Mucosa of gallbladder (tissue), 1 donor: ENCODE measurements around the gene THAP3. TPM values are rescaled to one million over a fixed set of nuclear protein-coding genes. Genes with fewer than 3 reads are reported as not detected.
"Not testable (repeated sequence)": the region's sequence is repeated elsewhere in the genome, so short reads cannot be mapped to it uniquely, and the experiment has no call there.

ENCODE experiments used
- DNase-seq: peaks from one replicate; pipeline ENCODE4 v3.0.0-alpha.2; 2020; ENCODE audit warnings: low spot score
- total RNA-seq: library from RNA; stranded (reverse); gene quantifications from one replicate; pipeline ENCODE4 v1.2.1, GENCODE V29; 2021
- donor health status: DM: no; HTN: no; CAD: no.

Gene THAP3
- total RNA-seq, 1 donor from 2014 or later, result 25.2 TPM

DNA sequence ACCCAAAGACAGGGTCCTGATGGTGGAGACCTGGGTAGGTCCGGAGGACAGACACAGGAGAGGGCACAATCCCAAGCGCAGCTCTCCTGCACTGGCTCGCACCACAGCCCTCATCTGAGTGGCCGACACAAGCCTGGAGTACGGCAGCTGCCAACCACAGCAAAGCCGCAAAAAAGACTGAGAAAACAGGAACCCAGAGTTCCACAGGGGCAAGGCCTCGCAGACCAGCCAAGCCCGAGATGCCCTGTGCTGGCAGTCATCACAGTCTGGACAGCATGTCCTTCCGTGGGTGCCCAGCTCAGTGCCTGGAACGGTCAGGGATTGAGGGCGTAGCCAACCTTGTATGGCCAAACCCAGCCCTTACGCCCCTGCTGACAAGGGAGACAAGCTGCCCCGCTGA is 33.4 kb upstream of the THAP3 start:
- DNase-seq, result no peak

DNA sequence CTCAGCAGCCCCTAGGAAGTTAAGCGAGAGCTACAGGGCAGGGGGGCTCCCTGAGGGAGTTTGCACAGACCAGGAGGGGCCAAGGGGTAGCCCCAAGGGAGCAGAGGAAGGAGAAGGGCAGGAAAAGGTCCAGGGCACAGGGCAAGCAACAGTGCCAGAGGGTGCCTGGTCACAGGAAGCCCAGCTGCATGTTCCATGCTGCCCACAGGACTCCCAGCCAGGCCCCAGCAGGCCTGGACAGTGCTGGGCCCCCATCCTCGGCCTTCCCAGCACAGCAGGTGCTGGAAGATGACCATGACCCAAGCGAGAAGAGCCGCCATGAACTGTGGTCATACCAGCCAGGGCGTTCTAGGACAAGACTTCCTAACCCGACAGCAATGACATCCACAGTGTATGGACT is 33.0 kb upstream of the THAP3 start:
- DNase-seq, result no peak

DNA sequence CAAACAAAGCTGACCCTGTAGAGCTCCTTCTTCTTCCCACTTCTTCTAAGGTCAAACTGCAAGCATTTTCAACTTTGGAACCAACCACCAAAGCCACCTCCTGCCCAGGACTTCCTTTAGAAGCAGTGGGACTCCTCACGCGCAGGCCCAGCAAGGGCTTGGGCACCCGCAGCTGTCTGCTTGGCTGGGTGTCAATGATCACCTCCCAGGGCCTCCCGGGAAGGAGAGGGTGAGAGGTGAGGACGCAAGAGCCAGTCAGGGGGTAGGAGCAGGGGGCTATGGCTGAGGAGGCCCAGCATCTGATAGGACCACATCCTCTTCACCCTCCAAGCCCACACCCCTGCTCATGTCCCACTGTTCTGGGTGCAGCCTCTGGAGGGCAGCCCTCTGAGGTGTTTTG is 32.2 kb upstream of the THAP3 start:
- no peak for DNase-seq

DNA sequence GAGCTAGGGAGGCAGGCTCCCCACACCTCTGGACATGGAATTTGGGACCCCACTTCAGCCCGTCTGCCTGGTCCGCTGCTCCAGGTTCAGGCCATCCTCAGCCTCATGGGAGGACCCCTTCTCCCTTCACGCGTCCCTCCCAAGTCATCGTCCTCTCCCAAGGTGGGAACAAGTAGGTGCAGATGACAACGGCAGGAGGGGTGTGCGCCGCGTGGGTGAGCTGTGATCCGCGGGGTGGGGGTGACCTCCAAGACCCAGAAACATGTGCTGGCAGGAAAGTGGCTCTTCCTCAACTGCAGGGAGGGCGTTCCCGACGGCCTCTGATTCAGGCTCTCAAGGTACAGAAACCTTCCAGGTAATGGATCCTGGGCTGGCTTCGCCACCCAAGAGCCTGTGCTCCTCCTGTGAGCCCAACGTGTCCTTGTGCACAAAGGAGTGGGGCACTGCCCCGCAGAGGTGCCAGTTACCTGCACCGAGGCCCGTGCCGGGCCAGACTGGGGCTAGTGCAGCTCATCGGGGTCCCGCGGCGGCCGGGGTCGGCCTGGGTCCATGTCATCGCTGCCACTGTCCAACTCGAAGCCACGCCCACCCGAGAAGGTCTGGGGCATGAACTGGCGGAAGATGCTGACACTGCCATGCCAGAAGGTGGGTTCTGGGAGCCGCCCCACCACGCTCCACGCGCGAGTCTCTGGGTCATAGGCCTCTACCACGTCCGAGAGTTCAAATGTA is 31.6 kb upstream of the THAP3 start:
- no peak for DNase-seq

DNA sequence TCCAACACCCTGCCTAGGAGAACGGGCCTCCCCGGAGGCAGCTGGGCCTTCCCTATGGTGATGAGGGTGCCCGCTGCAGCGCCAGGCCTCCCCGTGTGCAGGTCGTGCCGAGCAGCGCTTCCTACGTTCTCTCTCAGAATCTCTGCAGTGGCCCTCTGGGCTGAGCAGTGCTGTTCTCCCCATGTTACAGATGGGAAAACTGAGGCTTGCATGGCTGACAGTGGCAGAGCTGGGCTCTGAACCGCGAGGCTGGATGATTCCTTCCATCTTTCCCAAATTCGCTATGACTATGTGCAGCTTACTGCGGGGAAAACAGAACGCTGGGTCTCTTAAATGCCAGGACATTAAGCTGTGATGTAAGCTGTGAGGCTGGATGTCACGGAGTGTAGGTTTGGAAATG is 30.9 kb upstream of the THAP3 start:
- no peak for DNase-seq

DNA sequence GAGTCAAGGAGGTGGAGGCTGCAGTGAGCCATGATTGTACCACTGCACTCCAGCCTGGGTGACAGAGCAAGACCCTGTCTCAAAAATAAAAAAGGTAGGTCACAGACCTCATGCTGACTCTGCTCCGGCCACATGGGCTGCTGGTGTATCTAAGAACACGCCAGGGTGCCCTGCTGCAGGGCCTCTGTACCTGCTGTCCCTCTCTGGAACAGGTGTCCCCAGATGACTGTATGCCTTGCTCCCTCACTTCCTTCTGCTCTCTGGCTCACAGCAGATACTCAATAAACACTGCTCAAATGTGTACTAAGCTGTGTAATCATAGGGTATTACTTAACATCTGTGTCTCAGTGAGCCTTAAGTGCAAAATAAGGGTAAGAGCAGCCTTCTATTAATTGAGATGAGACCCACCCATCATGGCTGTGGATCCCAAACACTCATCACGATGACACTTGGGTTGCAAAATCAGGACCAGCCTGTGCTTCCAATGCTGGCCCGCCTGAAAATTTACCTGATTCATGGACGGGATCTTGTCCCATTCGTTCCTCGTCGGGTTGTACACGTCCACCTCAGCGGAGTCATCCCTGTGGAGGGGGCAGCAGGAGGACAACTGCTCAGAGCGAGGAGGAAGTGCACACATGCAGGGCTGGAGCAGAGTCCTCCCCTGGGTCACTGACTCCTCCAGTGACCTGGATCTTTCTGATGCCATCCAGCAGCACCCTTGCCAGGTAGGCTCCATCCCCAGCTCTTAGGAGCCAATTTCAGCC is 29.5 kb upstream of the THAP3 start:
- DNase-seq, result no peak

DNA sequence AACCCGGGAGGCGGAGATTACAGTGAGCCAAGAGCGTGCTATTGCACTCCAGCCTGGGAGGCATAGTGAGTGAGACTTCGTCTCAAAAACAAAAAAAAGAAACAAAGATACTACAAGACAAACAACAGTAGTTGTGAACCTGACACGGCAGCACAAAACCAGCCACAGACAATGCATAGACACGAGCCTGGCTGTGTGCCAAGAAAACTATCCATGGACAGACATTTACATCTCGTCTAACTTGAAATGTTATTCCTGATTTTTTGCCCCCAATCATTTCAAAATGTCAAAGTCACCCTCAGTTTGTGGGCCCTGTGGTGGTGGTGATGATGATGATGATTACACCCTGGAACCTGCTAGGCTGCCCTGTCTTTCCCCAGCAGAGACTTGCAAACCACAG is 28.3 kb upstream of the THAP3 start:
- DNase-seq, result no peak

DNA sequence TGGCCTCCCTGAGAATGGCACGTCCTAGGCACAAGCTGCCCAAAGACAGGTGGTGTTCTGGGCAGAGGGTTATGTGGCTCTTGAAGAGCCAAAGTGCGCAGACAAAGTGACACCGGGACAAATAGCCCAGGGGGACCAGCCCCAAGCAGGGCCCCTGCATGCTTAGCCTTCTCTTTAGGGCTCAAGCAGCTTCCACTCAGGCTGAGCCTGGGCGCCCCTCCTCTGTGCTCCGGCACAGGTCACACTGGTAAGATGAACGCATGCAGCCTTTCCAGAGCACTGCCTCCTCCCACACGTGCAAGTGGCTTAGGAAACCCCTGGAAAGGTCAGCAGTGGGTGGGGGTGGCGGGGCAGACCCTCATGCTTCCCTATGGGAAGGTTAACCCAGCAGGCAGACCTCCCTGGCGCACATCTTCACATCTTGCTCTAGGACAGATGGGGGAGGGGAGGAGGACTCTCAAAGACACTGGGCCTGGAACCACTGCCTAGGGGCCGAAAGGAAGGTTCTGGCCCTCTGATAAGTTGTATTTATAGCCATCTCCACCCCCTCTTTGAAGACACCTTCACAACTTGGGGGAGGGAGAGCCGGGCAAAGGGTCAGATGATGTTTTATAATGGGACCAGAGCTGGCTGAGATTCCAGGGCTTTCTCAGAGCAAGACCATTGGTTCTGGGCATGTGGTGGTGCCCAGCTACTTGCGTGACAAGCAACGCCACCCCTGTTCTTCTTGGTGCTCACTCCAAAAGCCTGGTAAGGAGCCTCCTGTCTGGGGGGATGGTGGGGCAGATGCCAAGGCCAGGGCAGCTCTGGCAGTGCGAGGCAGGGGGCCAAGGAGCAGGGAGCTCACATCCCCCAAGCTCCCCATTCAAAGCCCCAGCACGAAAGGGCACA is 27.5 kb upstream of the THAP3 start:
- no peak for DNase-seq

DNA sequence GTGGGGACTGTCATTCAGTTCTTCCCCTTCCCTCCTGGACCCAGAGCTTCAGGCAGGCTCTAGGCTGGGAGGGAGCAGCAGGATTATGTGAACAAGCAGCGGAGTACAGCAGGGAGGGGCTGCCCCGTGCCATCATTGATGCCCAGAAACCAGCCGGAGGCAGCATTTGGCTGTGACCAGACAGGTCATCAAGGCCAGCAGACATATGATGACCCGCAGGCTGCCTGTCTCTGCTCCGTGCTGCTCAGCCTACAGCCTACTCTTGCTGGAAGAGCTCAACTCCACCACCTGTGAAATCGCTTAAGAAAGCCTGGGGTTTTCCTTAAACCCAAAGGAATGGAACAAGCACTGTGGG is 26.9 kb upstream of the THAP3 start:
- DNase-seq, result no peak

DNA sequence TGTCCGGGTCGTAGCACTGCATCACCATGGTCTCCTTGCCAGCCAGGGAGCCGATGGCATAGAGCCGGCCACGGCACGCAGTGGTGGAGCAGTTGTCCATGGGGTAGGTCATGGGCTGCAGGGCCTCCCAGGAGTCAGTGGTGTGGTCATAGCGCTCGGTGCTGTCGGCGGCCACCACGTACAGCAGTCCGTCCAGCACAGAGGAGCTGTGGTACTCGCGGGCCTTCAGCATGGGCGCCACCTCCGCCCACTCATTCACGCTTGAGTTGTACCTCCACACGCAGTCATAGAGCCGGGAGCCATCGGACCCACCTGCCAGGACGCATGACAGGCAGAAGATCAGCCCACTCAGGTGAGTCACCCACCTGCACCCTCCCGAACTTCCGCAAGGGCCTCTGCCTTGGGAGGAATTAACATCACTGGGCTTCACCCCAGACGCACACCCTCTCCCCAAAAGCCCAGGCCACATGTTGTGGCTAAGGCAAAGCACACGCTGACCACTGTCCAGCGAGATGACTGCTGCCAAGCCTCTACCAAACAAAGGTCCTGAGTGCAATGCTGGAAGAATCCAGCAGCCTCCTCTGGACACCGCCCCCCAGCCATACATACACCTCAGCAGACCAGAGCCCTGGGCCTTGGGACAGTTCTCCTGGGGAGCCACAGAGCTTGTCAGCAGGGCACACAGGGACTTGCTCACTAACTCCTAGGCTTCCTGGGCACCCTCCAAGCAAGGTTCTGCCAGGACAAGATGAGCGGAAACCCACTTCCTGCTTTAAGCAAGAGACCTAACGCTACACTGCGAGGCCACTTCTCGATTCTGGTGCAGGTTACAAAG is 25.3 kb upstream of the THAP3 start:
- no peak for DNase-seq

DNA sequence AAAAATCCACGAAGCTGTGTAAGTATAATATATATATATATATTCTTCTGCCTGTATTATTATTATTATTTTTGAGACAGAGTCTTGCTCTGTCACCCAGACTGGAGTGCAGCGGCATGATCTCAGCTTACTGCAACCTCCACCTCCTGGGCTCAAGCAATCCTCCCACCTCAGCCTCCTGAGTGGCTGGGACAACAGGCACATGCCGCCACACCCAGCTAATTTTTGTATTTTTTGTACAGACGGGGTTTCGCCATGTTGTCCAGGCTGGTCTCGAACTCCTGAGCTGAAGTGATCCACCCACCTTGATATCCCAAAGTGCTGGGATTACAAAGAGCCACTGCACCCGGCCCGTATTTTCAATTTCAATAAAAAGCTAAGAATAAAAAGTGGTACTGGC is 24.7 kb upstream of the THAP3 start:
- not testable (repeated sequence) for DNase-seq

DNA sequence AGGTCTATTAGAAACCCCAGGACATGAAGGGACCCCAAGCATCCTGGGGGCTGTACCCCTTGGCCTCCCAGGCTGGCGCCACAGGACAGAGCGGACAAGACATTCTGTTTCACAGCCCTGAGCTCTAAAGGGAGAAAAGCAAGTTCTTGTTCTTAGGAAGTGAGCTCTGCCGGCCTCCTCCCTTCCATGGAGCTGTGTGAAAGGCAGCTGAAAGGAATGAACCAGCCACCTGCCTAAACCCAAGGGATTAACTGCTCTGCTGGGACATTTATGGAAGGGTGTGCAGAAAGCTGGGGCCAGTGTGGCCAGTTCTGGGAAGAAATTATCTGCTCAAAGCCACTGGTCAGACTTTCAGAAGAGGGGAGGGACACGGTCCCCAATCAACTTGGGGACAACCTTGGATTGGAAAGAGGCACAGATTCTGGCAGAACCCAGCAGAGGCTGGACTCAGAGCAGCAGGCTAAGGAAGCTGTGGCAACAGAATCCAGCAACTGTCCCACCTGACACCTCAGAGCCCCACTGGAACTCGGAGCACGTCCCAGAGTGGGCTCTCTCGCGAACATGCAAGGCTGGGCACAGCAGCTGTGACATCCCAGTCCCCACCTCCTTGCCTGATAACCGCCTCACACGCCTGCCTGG is 24.1 kb upstream of the THAP3 start:
- DNase-seq, result no peak

DNA sequence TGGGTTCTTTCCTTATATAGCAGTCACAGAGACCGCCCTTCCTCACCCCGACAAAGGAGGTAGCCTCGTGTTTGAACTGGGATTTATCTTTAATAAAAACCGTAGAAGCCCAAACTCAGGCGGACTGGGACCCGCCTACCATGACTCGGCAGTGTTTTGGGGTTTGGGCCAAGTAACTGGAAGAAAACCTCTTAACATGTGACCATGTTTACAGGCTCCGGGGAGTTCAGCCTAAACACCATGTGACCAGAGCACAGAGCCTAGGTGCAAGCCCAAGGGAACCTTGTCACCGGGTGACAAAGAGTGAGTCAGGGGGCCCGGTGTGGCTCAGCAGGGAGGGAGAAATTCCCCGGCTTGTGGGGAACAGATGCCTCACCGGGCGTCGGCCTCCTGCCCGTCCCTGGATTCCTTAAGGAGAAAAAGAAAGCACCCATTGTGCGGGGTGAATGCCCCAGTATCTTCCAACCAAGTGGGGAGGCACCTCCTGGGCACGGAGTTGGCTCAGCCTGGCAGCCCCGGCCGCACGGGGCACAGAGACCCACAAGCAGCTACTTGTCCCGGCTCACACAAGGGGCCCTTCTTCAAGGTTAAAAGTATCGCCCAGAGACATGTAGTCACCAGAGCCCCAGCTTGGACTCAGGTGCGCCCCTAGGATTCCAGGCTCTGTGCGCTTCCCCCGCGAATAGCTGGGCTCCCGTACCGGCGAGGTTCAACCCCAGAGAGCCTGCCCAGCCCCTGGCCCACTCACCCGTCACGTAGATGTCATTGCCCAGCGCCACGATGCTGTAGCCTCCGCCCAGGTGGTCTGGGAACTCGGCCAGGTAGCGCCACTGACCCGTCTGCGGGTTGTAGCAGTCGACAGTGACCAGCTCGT is 23.4 kb upstream of the THAP3 start:
- peak; percentile 87 for DNase-seq

DNA sequence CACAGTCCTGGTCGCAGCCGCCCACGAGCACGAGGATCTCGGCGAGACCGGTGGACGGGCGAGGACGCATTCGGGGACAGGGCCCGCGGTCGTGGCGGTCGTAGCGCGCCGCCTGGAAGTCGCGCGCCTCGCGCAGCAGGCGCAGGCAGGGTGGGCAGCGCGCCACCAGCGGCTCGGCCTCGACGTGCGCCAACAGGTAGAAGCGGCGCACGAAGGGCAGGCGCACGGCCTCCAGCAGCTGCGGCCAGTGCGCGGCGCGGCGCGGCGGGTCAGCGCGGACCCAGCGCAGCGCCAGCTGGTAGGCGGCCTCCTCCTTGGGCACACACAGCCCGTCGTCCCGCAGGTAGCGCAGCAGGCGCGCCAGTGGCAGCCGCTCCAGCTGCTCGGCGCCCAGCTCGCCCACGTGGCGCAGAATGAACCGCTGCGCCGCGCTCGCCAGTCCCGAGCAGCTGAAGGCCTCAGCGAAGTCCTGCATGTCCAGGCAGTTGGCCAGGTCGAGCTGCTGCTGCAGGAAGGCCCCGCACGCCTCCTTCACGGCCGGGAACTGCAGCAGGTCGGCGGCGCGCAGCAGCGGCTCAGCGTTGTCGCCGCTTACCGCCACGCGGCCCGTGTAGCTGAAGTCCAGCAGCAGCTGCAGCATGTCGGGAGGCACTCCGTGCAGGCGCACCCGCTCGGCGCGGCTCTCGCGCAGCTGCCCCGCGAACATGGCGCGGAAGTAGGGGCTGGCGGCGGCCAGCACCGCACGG is 22.6 kb upstream of the THAP3 start:
- DNase-seq, result peak; percentile 37

DNA sequence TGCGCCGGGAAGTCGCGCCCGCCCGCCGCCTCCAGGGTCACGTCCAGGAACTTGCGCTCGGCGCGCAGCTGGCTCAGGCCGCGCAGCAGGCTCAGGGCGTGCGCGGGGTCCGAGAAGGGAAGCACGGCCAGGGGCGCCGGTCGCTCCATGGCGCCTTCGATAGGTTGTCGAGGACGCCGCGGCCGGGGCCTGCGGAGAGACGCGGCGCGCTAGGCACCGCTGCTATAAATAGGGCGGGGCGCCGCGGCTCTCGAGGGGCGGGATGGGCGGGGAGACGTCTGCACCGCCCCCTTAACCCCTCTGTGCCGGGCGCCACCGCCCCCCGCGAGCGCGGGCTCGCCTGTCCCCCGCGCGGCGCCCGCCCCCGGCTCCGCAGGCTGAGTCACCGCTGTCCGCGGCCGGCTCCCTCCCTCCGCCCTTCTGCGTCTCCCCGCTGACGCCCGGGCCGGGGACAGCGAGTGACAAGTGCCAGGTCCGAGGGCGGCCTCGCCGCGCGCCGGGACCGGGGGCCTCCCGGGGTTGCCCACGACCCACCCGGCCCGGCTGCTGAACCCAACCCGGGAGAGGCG is 21.9 kb upstream of the THAP3 start, which contains the start of gene KLHL21:
TSS of gene KLHL21 (minus strand) at position 201 of the 569 bp plus-strand sequence. CDS start at position 149, 52 bp downstream.
- DNase-seq, result peak; percentile 85

DNA sequence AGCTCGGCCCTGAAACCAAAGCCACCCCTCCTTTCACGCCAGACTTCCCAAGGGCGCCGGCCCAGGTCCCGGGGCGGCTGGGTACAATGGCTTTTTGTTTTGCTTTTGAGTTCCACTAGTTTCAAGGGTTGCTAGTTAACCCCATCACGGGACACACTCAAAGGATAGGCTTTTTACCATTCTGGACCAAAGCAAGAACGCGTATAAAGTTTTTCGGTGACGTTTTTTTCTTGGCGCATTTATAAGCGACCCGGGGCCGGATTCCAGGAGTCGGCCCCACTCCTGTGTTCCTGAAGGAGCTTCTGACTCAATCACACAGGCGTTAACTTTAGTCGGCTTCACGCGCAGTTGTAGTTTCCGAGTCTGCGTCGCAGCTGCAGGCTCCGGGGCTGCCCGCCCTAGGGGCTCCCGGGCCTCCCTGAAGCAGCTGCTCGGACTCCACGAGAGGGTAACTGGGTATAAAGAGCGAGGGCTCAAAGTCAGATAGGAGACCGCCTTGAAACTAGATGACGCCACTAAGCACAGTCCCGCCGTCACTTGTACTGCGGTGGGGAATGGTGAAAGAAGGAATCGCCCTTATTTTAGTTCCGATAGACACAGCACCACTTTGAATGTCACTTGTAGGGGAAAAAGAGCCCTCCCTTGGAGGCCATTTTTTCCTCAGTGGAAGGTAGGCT is 21.3 kb upstream of the THAP3 start:
- DNase-seq, result peak; percentile 53

DNA sequence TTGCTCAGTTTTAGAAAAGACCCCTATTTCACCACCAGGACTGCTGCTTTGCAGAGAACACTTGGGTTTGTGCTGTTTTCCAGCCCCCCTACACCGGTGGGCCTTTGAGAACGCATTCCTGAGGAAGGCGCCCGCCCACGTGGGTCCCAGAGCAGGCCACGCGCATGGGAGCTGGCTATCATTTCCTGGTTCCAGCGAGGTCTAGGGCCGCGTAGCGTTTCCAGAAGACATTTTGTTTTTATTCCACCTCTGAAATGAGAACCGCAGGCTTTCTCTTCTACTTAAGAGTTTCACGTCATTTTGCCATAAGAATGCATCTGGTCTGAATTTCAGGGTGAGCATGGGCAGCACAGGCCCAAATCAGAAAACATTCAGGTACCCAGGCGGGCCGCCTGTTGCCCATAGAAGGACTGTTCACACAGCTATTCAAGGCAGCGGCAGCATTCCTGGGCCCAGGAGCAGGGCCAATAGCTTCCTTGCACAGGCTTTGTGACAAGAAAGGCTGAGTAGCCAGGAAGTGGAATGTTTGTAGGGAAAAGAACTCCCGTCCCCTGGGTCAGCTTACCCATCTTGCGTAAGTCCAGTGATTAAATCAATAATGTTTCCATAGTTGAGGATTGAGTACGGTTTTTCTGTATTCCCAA is 20.6 kb upstream of the THAP3 start:
- DNase-seq, result peak; percentile 78
